Measurements from ENCODE around the gene RAB22A. TPM values are rescaled to one million over a fixed set of nuclear protein-coding genes. Genes with fewer than 3 reads are reported as not detected.

Gene RAB22A
- total and polyA plus RNA-seq, 2 of the 4 experiments (the other 2 are of a cell fraction) = 8.2 to 8.4 TPM

DNA sequence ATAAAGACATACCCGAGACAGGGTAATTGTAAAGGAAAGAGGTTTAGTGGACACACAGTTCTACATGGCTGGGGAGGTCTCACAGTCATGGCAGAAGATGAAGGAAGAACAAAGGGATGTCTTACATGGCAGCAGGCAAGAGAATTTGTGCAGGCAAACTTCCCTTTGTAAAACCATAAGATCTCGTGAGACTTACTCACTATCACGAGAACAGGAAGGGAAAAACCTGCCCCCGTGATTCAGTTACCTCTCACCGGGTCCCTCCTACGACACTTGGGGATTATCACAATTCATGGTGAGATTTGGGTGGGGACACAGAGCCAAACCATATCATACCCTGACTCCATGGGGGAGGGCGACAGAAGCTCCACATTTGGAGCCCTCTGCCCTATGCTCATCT lies 72.1 kb downstream of the RAB22A start:
- no peak for ATAC-seq (ENCODE audit: low read depth)
- dilution Hi-C loops (cut with HindIII; ENCODE audit: low sequenced_read_pairs, unreplicated experiment) = no loop called here
- POLR2A ChIA-PET (ENCODE audit: unreplicated experiment) = no interaction called here

More for the DNA sequence above, 72.1 kb downstream of the RAB22A start:
- Histone ChIP-seq H3K9me3 (ENCODE audit: control insufficient read depth, insufficient read depth, low read length) (peaks cover 12% of the 10 kb centered on the region), H2AFZ (replicated peaks; ENCODE audit: low read length, poor library complexity) (no peak overlapping the region), H4K8ac (ENCODE audit: low read depth in 2 of 2, low read length in 2 of 2) (no peak overlapping the region), H3K4me3 (ENCODE audit: insufficient read depth, low read depth, low read length) (no peak overlapping the region), H2BK15ac (ENCODE audit: low read depth, low read length) (no peak overlapping the region), H3K18ac (ENCODE audit: low read depth, low read length) (no peak overlapping the region), H3K27me3 (ENCODE audit: control insufficient read depth, insufficient read depth, low read length) (peaks cover 2% of the 10 kb centered on the region; the same call in 1 of the 2 replicates), H3K9ac (ENCODE audit: low read depth, low read length) (no peak overlapping the region), H4K20me1 (ENCODE audit: insufficient read depth, low read length) (no peaks in the 10 kb centered on the region), H3K4me1 (ENCODE audit: control insufficient read depth, insufficient read depth, low read length) (no peaks in the 10 kb centered on the region), H2BK20ac (ENCODE audit: low read depth, low read length) (no peak overlapping the region), H2AK9ac (replicated peaks; ENCODE audit: low read depth, low read length, poor library complexity) (no peak overlapping the region), H3K27ac (ENCODE audit: insufficient read depth, low read length) (no peak overlapping the region), H4K91ac (ENCODE audit: insufficient read depth, low read depth, low read length) (no peak overlapping the region), H3K9me1 (ENCODE audit: insufficient read depth, low read length) (no peaks in the 10 kb centered on the region), H2AK5ac (ENCODE audit: low read depth, low read length) (no peak overlapping the region), H3K36me3 (ENCODE audit: control insufficient read depth, insufficient read depth, low read length) (no peaks in the 10 kb centered on the region), H3K56ac (ENCODE audit: extremely low read depth, insufficient read depth, low read length) (no peak overlapping the region), H4K5ac (ENCODE audit: low read depth, low read length) (no peak overlapping the region), H2BK5ac (ENCODE audit: low read depth, low read length, poor library complexity, severe bottlenecking) (no peak overlapping the region), H3K4me2 (ENCODE audit: low read depth, low read length) (no peak overlapping the region), H3K23ac (ENCODE audit: low read depth, low read length) (no peak overlapping the region), H3K4ac (ENCODE audit: low read depth, low read length) (no peak overlapping the region), H2BK120ac (ENCODE audit: low read depth, low read length) (no peak overlapping the region), H3K79me1 (ENCODE audit: low read depth in 1 of 2, low read length in 2 of 2) (no peaks in the 10 kb centered on the region), H3K14ac (replicated peaks; ENCODE audit: low read depth, low read length) (no peak overlapping the region)
- intact Hi-C loops (cut with micrococcal nuclease) = no loop called here
- no peak for DNase-seq
- no TSS peak for BruUV-seq (replicated peaks)
- no CpG with 5 or more reads among the region's 7 CpGs for WGBS, 2 experiments (ENCODE audit: extremely low coverage in 2 of 2, insufficient read length in 1 of 2)
- CTCF ChIA-PET = no interaction called here
- TF ChIP-seq, protein P1, sequence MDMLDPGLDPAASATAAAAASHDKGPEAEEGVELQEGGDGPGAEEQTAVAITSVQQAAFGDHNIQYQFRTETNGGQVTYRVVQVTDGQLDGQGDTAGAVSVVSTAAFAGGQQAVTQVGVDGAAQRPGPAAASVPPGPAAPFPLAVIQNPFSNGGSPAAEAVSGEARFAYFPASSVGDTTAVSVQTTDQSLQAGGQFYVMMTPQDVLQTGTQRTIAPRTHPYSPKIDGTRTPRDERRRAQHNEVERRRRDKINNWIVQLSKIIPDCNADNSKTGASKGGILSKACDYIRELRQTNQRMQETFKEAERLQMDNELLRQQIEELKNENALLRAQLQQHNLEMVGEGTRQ (IDR thresholded peaks at IDR 0.05; ENCODE audit: low read depth, low read length) = no peak
- no peak for TF ChIP-seq SMC3 (IDR thresholded peaks at IDR 0.05; ENCODE audit: low read depth, low read length)
- TF ChIP-seq MXI1 (IDR thresholded peaks at IDR 0.05; ENCODE audit: borderline replicate concordance, low read depth, low read length) = no peak
- TF ChIP-seq, protein P2, sequence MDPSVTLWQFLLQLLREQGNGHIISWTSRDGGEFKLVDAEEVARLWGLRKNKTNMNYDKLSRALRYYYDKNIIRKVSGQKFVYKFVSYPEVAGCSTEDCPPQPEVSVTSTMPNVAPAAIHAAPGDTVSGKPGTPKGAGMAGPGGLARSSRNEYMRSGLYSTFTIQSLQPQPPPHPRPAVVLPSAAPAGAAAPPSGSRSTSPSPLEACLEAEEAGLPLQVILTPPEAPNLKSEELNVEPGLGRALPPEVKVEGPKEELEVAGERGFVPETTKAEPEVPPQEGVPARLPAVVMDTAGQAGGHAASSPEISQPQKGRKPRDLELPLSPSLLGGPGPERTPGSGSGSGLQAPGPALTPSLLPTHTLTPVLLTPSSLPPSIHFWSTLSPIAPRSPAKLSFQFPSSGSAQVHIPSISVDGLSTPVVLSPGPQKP (IDR thresholded peaks at IDR 0.05; ENCODE audit: borderline replicate concordance, low read depth, low read length) = no peak
- TF ChIP-seq CEBPB (IDR thresholded peaks at IDR 0.05; ENCODE audit: low read depth, low read length) = no peak
- in situ Hi-C loops (cut with MboI; ENCODE audit: low sequenced_read_pairs) = no loop called here

Data from IMR-90 (cell line).